LNCaP clone FGC (cell line): ENCODE results near the gene ALG11.

Experiments
- DNase-seq: peaks from one replicate; pipeline ENCODE4 v3.0.0-alpha.2; 2011; ENCODE audit warnings: low read depth
- H3K4me3 ChIP-seq: 2 replicates; pipeline ENCODE4 v1.5.1; 2011; ENCODE audit warnings: mild to moderate bottlenecking, low read depth, low read length, control low read depth
- CTCF ChIP-seq: IDR thresholded peaks from 2 replicates; pipeline ENCODE4 v1.5.1; 2012; ENCODE audit warnings: mild to moderate bottlenecking; ENCODE audit not compliant: control insufficient read depth, insufficient read depth; ENCODE audit errors: extremely low read depth

ALG11 gene

GRCh38 chr13:52011632-52012511 is at the start of gene ALG11:
Gene ALG11 (plus strand): TSS chr13:52012398. CDS start chr13:52012419, 21 bp downstream.
- DNase-seq, result peak; percentile 90
- peak within 1 kb of the TSS; percentile 65 for H3K4me3 ChIP-seq
- no peak for TF ChIP-seq CTCF

- TF ChIP-seq CTCF, result no peak
- H3K4me3 ChIP-seq, result no peak overlapping the region
- DNase-seq, result no peak
These were observed 46.0 kb upstream of the ALG11 start for GRCh38 chr13:51966186-51966585.

GRCh38 chr13:51967482-51968446 is 44.4 kb upstream of the ALG11 start:
- TF ChIP-seq CTCF, result no peak
- H3K4me3 ChIP-seq, result no peak overlapping the region
- DNase-seq, result no peak

GRCh38 chr13:51970349-51970748 is 41.8 kb upstream of the ALG11 start:
- DNase-seq, result no peak
- no peak overlapping the region for H3K4me3 ChIP-seq
- TF ChIP-seq CTCF, result no peak

GRCh38 chr13:51971520-51972426 is 40.4 kb upstream of the ALG11 start:
- H3K4me3 ChIP-seq, result no peak overlapping the region
- no peak for DNase-seq
- no peak for TF ChIP-seq CTCF

- DNase-seq, result no peak
- no peak overlapping the region for H3K4me3 ChIP-seq
- TF ChIP-seq CTCF, result no peak
These were observed 37.7 kb upstream of the ALG11 start for GRCh38 chr13:51974482-51974881.
